Measurements from ENCODE around the gene AP1B1.
"Not testable (repeated sequence)": the region's sequence is repeated elsewhere in the genome, so short reads cannot be mapped to it uniquely, and the experiment has no call there.

The AP1B1 gene

DNA sequence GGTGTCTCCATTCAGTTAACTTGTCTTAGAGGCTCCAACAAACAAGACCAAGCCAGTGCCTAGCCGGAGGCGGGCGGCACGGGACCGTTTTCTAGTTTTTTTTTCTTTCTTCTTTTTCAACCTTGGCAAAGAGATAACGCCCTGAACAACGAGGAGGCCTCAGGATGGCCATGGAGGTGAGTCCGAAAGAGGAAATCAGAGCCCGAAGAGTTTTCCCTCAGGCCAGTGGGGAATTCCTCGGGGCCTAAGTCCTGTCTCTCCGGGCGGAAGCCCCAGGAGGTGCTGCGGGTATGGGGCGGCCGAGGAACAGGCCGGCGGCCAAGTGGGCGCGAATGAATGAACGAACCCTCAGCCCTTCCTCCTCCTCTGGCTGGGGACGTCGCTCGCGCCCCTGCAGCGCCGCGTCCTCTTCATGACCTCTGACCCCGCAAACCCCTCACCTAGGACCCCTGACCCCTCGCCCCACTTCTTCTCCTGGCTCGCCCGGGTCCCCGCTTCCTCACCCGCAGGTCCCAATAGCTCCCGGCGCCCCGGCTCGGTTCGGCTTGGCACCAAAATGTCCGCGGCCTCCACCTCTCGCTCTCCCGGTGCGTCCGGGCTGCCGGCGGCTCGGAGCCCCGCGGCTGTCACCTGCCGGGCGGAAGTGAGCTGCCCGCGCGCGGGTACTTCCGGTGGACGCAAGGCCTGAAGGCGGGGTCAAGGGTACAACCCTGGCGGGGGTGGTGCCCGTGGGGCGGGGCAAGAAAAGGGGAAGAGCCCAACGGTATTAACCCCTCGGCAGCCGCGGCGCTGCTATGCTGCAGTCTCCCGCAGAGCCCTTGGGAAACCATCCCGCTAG is at the start of gene AP1B1:
Gene AP1B1, minus strand, starts transcription at position 650 of the 838 bp plus-strand sequence. CDS start 21,327 bp downstream, outside the sequence.
- DNase-seq (ENCODE audit: extremely low read depth in 1 of 2, low read depth in 1 of 2) = peak; percentile 80 to 88

DNA sequence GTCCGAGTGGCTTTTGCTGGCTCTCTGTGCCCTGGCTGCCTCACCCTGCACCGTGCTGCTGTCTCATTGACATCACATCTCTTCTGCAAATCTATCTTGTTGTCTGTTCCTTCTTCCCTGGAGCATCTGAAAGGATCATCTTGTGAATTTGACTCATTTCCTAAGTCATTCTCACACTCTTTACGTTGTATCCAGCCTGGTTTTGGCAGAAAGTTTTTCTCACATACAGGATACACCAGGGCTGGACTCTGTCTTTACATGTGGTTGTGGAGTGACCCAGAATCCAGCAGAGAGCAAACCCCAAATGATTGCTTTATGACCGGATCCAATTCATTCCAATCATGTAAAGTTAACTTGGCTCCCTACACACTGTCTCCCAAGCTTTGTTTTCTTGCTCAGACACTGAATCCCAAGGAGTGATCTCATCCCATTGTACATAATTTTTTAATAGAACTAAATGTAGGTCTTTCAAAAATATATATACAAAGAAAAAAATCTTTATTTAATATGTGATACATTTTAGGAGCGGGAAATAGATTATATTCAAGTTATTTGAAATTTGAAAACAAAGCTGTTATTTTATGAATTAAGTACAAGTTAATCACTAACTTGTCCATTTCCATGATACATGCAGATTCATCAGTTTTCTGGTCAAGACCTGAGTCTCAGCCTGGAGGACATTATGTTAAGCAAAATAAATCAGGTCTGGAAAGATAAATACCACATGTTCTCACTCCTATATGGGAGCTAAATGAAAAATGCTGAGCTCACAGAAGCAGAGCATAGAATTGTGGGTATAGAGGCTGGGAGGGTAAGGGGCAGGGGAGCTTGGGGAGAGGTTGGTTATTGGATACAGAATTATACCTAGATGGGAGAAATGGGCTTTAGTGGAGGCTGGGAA is 47.1 kb upstream of the AP1B1 start:
- no peak for DNase-seq (ENCODE audit: extremely low read depth in 1 of 2, low read depth in 1 of 2)

DNA sequence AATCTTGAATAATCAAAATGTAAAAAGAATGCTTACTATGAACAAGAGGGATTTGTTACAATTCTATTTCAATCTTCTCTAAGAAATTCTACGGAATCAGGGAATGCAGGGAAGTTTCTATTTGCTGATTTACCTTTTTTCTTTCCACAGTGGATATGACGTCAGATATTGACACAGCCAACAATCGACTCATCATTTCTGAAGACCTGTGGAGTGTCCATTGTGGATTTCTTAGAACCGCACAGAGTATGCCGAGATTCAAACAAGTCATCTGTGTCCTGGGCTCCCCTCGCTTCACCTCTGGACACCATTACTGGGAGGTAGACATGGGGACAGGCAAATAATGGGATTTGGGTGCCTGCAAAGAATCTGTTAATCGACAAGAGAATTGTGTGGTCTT is 45.9 kb upstream of the AP1B1 start:
- DNase-seq (ENCODE audit: extremely low read depth in 1 of 2, low read depth in 1 of 2) = no peak

DNA sequence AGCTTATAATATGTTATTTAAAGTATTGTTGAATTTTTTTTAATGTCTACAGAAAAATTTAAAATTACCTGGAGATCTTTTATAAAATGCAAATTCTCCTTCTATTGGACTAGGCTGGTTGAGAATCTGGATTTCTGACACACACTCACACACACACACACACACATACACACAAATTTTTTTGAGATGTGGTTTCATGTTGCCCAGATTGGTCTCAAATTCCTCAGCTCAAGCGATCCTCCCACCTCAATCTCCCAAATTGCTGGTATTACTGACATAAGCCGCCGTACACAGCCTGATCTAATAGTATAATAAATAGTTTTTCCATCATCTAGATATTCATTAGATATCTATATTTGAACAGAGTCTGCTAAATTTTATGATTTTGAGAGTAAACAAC is 45.5 kb upstream of the AP1B1 start:
- no peak for DNase-seq (ENCODE audit: extremely low read depth in 1 of 2, low read depth in 1 of 2)

DNA sequence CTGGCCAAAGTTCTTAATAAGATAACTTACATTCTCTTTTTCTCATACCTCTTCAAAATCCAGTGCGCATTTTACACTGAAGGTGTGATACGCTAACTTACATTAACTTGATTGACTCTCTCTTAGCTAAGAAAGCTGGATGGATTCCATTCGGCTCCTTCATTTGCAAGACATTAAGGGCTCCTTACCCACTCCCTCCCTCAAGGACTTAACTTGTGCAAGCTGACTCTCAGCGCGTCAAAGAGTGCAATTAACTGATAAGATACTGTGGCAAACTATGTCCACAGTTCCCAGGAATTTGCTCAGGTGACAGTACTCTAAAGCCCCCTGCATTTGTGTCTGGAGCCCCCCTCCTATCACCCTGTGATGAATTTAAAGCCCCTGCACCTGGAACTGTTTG is 43.6 kb upstream of the AP1B1 start:
- DNase-seq (ENCODE audit: extremely low read depth in 1 of 2, low read depth in 1 of 2) = no peak

DNA sequence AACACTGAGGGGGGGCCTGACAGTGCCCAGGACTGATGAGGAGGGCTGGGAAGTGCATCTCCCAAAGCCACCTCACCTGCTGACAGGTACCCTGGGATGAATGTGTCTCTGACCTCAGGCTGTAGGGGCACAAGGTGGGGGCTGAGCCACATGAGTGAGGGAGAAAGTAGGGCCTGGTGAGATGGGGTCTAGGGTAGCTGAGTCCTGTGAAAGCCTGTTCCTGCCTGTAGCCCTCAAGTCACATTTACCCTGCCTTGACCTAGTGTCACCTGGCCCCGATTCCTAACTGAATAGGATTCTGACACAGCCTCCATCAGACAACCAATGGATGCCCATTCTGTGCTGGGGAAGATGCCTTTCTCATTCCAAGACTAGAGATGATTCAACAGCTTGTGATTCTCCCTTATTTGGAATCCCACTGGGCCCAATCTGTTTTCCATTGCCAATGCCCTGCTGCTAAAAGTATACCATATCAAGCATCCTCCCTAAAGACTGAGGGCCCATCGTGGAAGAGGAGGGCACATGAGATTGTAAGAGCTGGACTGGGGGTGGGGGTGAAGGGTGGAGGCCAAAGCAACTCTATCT is 38.9 kb upstream of the AP1B1 start:
- DNase-seq (ENCODE audit: extremely low read depth in 1 of 2, low read depth in 1 of 2) = no peak

DNA sequence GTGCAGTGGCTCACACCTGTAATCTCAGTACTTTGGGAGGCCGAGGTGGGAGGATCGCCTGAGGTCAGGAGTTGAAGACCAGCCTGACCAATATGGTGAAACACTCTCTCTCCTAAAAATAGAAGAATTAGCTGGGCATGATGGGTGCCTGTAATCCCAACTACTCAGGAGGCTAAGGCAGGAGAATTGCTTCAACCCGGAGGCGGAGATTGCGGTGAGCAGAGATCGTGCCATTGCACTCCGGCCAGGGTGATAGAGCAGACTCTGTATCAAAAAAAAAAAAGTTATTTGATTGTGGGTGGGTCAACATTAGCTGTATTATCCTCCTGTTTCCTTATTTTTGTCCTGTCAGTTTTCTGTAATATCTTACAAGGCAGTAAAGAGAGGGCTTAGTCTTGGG is 38.1 kb upstream of the AP1B1 start:
- DNase-seq (ENCODE audit: extremely low read depth in 1 of 2, low read depth in 1 of 2) = no peak

DNA sequence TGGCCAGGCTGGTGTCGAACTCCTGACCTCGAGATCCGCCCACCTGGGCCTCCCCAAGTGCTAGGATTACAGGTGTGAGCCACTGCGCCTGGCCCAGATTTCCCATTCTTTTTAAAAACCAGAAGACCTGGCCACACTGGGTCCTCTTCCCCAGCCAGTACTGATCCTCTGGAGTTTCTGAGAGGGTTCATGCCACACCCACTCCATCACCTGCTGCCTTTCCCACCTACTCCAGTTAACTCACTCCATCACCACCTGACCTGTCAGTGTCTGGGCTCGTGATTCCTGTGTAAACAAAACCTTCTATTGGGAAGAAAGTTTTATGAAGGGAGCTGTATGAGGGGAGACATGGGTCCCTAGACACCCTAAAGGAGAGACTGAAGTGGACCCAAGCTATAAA is 30.3 kb upstream of the AP1B1 start:
- not testable (repeated sequence) for DNase-seq (ENCODE audit: extremely low read depth in 1 of 2, low read depth in 1 of 2)

DNA sequence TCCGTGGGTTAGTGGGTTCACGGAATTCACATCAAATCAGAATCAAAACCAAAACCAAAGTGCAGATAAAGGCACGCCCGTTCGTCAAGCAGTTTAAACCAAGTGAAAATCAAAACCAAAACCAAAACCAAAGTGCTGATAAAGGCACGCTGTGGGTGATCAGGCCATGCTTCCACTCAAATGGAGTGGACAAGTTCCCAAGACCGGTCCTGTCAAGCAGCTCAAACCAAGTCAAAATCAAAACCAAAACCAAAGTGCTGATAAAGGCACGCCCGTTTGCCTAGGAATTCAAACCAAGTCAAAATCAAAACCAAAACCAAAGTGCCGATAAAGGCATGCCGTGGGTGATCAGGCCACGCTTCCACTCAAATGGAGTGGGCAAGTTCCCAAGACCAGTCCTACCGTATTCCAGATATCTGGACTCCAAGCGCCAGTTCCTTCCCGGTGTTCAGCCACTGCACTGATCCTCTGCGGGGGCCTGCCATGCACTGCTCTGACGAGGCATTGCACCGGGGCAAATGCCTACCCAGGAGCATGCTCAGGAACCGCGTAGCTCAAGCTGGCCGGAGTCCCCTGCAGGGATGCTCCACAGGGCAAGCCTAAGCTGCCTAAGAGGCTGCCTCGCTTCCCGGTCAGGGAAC is 26.7 kb upstream of the AP1B1 start:
- peak in 1 of 2 donors; percentile 20 for DNase-seq (ENCODE audit: extremely low read depth in 1 of 2, low read depth in 1 of 2)

DNA sequence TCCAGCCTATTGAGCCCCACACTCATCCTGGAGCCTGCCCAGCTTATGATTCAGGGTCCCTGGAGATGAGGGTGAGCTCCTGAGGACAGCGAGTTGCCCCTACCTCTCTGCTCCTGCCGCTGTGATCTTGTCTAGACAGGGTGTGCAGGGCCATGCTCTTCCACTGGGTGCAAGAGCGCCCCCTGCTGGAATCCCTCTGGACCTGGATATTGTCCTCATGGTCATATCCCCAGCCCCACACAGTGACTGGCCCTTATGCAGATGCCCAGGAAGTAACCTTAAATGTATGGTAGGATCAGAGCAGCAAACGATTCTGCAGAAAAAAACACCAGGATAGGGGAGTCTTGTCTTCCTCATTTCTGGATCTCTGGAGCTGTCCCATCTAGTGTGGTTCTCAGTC is 24.4 kb upstream of the AP1B1 start:
- not testable (repeated sequence) for DNase-seq (ENCODE audit: extremely low read depth in 1 of 2, low read depth in 1 of 2)

DNA sequence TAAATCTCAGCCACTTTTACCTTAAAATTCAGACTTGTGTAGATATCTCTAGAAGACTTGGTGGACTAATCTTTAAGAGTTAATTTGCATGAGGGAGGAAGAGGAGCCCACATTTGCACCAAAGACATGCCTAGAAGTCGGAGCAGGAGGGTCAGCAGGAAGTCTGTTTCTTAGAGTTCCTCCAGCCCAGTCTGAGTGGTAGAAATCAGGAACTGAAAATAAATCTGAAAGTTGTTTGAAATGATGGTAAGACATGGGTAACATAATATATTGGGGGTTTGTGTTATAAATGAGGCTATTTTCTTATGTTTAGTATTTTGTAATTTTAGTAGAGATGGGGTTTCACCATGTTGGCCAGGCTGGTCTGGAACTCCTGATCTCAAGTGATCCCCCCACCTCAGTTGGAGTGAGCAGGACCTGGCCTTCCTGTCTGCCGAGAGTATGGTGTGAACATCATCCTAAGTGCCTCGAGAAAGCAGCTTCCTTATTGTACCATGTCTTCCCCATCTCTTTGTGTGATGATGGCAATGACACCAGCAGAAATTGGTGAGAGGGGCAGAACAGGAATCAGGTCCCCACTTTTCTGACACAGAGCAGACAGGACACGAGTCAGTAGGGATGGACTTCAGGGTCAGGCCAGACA is 23.3 kb upstream of the AP1B1 start:
- DNase-seq (ENCODE audit: extremely low read depth in 1 of 2, low read depth in 1 of 2) = not testable (repeated sequence)

DNA sequence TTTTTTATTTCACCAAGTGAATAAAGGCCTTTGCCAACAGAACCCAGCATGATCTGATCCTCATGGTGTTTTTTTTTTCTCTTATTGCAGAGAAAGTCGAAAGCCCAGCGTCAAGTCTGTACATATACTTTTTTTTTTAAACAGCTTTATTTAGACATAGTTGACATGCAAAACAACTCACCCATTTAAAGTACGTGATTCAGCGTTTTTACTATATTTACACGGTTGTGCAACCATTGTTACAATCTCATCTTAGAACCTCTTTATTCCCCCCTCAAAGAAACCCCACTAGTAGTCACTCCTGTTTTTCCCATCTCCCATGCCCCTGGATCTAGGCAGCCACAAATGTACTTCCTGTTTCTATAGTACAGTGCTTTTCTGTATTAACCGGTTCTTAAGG is 20.6 kb upstream of the AP1B1 start:
- no peak for DNase-seq (ENCODE audit: extremely low read depth in 1 of 2, low read depth in 1 of 2)

DNA sequence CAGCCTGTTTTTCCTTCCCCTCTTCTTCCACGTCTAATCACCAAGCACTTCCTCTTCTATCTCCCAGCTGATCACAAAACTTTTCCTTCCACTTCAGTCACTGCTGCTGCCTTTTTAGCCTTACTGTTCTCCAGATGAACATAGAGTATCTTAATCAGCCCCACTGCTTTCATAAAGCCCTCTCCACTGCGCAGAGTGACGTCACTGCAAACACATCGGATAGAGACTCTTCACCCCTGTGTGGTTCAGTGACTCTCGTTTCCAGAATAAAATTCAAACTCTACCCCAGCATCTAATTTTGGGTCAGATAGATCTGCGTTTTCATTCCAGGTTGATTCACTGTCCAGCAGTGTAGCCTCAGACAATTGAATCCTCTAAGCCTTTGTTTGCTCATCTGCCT is 13.2 kb upstream of the AP1B1 start:
- not testable (repeated sequence) for DNase-seq (ENCODE audit: extremely low read depth in 1 of 2, low read depth in 1 of 2)

DNA sequence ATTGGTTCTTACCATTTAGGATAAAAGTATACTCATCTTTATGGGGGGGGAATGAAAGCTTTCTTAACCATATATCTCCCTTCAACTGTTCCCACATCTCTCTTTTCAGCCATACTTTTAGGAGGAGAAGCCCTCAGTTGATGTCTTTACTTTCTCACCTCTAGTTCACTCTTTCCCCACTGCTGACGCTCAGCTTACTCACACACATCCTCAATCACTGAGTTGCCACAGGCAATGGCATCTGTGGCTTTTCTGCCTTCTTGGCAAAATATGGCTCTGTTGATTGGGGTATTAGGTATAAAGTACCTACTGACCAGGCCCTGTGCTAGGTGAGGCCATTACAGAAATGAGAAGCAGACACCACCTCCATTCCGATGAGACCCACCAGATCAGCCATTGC is 12.2 kb upstream of the AP1B1 start:
- no peak for DNase-seq (ENCODE audit: extremely low read depth in 1 of 2, low read depth in 1 of 2)

DNA sequence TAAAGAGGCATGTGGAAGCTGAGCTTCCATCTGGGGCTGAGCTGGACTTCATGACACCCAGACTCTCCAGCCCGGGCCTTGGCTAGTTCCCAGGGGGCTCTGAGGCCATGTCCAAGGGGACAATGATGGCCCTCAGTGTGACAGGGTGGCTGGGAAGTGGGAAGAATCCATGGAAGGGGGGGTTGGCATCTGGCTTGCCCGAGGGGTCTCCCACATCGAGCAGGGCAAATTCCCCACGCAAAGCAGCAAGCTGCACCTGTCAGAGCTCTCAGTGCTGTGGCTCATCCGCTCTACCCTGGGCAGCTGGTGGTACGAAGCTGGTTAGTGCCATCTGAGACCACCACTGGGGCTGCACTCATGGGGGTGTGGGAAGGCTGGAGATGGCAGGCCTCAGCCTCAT is 9.4 kb upstream of the AP1B1 start:
- DNase-seq (ENCODE audit: extremely low read depth in 1 of 2, low read depth in 1 of 2) = no peak

DNA sequence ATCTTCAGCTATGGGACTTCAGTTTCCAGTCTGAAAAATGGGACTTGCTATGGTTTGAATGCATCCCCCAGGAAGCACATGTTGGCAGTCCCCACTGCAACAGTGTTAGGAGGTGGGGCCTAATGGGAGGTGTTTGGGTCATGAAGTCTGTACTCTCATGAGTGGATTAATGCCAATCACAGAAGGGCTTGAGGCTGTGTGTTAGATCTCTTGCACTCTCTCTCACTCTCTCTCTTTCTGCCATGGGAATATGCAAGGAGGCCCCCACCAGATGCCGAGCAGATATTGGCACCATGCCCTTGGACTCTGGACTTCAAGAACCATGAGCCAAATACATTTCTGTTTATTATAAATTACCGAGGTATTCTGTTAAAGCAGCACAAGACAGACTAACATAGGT is 7.8 kb upstream of the AP1B1 start:
- no peak for DNase-seq (ENCODE audit: extremely low read depth in 1 of 2, low read depth in 1 of 2)

DNA sequence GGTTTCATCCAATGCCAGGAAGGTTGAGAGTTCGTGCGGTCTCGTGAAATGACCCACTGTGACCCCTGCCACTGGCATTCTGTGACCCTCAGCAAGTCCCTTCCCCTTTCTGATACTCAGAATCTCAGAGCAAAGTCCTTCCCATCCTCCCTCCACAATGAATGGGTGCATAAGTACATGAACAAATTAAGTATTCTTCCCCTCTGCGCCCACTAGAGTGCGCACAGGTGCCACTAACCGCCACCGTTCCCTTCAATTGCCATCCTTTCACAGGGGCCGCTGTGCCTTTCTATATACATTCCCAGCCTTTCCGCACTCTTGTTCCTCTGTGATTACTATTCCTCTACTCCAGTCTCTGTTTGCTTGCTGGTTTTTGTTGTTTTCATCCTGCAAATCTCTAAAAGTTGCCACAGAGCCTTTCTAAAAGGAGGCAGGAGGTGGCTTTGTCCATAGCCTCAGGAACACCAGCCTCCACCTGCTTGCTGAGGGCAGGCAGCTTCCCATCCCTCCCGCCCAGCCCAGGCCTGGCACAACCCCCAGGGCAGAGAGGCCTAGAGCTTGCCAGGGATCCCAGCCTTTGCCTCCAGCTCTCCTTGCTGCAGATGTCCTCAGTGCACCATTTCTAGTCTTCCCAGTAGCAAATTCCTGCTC is 6.7 kb upstream of the AP1B1 start:
- DNase-seq (ENCODE audit: extremely low read depth in 1 of 2, low read depth in 1 of 2) = peak in 1 of 2 donors; percentile 41

DNA sequence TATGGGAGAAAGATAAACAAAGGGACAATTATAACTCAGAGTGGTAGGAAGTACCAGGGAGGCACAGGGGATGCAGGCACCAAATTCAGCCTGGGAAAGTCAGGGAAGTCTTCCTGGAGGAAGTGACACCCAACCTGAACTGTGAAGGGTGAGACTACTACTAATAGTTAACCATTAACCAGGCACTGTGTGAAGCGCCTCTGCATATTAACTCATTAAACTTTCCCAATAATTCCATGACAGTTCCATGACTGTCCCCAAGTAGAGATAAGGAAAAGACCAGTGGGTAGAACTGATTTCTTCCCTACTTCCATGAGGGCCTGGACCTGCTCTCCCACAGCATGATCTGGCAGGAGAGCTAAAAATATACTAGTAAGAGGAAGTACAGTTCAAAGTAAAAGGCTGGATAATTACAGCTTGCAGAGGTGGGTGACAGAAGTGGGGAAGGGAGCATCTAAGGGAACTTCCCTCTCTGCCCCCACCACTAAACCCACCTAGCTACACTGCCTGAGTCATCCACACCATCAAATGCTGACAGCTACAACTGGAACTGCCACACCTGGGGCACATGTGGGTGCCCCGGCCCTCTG is 4.7 kb upstream of the AP1B1 start:
- no peak for DNase-seq (ENCODE audit: extremely low read depth in 1 of 2, low read depth in 1 of 2)

DNA sequence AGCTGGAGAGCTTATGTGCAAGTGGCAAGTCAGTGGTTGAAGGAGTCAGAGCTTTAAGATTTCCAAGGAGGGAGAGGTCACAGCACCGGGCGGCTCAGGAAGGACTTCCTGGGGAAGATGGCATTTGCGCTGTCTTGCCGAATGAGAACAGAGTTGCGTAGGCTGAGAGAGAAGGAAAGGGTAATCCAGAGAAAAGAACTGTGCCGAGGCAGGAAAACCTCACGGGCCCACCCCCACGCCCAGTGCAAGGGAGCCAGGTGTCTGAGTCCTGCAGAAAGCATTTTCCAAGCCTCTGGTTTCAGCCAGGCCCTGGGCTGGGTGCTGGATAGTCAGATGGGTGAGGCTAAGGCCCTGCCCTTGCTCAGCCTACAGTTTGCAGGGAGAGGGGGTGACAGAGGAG is 3.2 kb upstream of the AP1B1 start:
- no peak for DNase-seq (ENCODE audit: extremely low read depth in 1 of 2, low read depth in 1 of 2)

DNA sequence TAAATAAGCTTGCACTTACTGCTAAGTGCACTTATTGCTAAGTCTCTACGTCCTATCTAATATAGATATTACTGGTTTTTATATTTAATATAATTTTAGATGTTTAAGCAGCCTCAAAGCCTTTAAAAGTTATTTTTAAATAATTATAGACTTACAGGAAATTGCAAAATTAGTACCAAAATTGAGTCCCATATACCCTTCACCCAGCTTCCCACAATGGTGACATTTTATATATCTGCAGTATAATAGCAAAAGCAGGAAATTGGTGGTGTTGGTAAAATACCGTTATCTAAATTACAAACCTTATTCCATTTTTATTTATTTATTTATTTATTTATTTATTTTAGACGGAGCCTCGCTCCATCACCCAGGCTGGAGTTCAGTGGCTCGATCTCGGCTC is 1.9 kb upstream of the AP1B1 start:
- DNase-seq (ENCODE audit: extremely low read depth in 1 of 2, low read depth in 1 of 2) = no peak
